ENCODE measurements around the gene CYB561D2. TPM values are rescaled to one million over a fixed set of nuclear protein-coding genes. Genes with fewer than 3 reads are reported as not detected.

Gene CYB561D2
- total and polyA plus RNA-seq, 10 of the 15 experiments (the other 5 are each of a cell fraction or from before 2014, with no cell fraction given) = 7.6 to 39.2 (median 18.8) TPM

DNA sequence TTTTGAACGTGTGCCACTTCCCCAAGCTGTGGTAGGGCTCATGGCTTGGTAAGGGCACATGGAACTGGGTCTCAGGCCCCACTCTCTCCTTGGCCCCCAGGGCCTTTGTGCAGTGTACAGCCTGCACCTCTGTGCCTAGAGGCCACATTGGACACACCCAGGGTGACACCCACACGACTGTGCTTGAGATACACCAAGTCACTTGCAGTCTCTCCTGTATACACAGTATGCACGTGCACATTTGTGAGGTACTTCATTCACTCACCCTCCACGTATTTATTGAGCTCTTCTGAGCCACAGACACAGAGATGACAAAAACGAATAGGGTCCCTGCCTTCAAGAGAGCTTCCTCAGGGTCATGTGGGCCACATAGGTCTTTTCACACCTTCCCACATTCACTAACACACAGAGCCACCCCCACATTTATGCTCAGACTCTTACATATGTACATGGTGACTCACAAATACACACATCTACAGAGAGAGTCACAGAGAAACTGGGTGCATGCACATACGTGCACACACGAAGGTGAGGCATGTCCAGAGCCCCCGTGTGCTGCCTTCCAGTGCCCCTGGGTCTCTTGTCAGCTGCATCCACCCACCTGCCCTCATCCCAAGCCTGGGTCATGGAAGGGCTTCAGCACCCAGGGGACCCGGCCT, 18.5 kb downstream of the CYB561D2 start:
- Histone ChIP-seq H3K79me2 (ENCODE audit: control insufficient read depth, insufficient read depth, low read length) (no peaks in the 10 kb centered on the region), H3K9me3 (replicated peaks; ENCODE audit: control insufficient read depth, insufficient read depth, low read length) (no peaks in the 10 kb centered on the region), H3K4me3 (no peak overlapping the region), H4K20me1 (ENCODE audit: control insufficient read depth, insufficient read depth) (no peaks in the 10 kb centered on the region), H3K27ac (ENCODE audit: control insufficient read depth, insufficient read depth) (no peak overlapping the region), H3K27me3 (replicated peaks in 1 of 2; ENCODE audit: control insufficient read depth in 2 of 2, insufficient read depth in 2 of 2, low read length in 1 of 2) (no peaks in the 10 kb centered on the region; a peak in 3 of 4 replicates), H3K4me1 (ENCODE audit: control insufficient read depth, insufficient read depth, low read length) (peaks cover 5% of the 10 kb centered on the region; the same call in 1 of the 2 replicates), H2AFZ (ENCODE audit: control insufficient read depth, low read depth, low read length) (no peak overlapping the region), H3K36me3 (ENCODE audit: control insufficient read depth in 2 of 2, insufficient read depth in 2 of 2, low read length in 1 of 2) (no peaks in the 10 kb centered on the region), H3K9ac (ENCODE audit: control insufficient read depth, insufficient read depth, low read length) (no peak overlapping the region), H3K4me2 (ENCODE audit: control insufficient read depth, insufficient read depth) (no peak overlapping the region)
- CTCF ChIA-PET = no interaction called here
- BruUV-seq (replicated peaks) = no TSS peak
- intact Hi-C loops (cut with micrococcal nuclease; ENCODE audit: unreplicated experiment) (no loop called here), in situ Hi-C loops (cut with MboI) (no loop called here)
- ATAC-seq = no peak
- DNase-seq (ENCODE audit: low read depth, low spot score) = no peak
- POLR2A ChIA-PET = interaction anchor here (0.6 kb wide), 1 partner anchor 16 kb away, joined by 4 read pairs; no protein-coding TSS in a partner anchor
- no peak for FAIRE-seq
- RAD21 ChIA-PET (ENCODE audit: unreplicated experiment) = no interaction called here
- 15% methylated on average over 9 of the region's 9 CpGs for WGBS (ENCODE audit: insufficient coverage, insufficient replicate concordance, low lambda C conversion rate, missing lambda C conversion rate)
- SMC1A ChIA-PET (ENCODE audit: uncharacterized antibody, unreplicated experiment) = no interaction called here
- TF ChIP-seq WRNIP1 (IDR thresholded peaks at IDR 0.05; ENCODE audit: borderline replicate concordance, low read depth, low read length) (no peak), RAD51 (IDR thresholded peaks at IDR 0.05) (no peak), NFYA (IDR thresholded peaks at IDR 0.05; ENCODE audit: borderline replicate concordance, low read depth, low read length) (no peak), SIX5 (IDR thresholded peaks at IDR 0.05; ENCODE audit: low read depth, low read length, severe bottlenecking) (no peak), BHLHE40 (IDR thresholded peaks at IDR 0.05; ENCODE audit: borderline replicate concordance in 1 of 2, low read depth in 2 of 2, low read length in 1 of 2) (peak in 1 of 2 experiments; percentile 27; a peak in 1 of 4 replicates)
- TF ChIP-seq, protein P1, sequence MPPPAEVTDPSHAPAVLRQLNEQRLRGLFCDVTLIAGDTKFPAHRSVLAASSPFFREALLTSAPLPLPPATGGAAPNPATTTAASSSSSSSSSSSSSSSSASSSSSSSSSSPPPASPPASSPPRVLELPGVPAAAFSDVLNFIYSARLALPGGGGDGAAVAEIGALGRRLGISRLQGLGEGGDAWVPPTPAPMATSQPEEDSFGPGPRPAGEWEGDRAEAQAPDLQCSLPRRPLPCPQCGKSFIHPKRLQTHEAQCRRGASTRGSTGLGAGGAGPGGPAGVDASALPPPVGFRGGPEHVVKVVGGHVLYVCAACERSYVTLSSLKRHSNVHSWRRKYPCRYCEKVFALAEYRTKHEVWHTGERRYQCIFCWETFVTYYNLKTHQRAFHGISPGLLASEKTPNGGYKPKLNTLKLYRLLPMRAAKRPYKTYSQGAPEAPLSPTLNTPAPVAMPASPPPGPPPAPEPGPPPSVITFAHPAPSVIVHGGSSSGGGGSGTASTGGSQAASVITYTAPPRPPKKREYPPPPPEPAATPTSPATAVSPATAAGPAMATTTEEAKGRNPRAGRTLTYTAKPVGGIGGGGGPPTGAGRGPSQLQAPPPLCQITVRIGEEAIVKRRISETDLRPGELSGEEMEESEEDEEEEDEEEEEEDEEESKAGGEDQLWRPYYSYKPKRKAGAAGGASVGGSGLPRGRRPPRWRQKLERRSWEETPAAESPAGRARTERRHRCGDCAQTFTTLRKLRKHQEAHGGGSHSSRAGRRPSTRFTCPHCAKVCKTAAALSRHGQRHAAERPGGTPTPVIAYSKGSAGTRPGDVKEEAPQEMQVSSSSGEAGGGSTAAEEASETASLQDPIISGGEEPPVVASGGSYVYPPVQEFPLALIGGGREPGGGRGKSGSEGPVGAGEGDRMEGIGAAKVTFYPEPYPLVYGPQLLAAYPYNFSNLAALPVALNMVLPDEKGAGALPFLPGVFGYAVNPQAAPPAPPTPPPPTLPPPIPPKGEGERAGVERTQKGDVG (CRISPR knock-in tag; IDR thresholded peaks at IDR 0.05) = no peak
- TF ChIP-seq, protein P2, sequence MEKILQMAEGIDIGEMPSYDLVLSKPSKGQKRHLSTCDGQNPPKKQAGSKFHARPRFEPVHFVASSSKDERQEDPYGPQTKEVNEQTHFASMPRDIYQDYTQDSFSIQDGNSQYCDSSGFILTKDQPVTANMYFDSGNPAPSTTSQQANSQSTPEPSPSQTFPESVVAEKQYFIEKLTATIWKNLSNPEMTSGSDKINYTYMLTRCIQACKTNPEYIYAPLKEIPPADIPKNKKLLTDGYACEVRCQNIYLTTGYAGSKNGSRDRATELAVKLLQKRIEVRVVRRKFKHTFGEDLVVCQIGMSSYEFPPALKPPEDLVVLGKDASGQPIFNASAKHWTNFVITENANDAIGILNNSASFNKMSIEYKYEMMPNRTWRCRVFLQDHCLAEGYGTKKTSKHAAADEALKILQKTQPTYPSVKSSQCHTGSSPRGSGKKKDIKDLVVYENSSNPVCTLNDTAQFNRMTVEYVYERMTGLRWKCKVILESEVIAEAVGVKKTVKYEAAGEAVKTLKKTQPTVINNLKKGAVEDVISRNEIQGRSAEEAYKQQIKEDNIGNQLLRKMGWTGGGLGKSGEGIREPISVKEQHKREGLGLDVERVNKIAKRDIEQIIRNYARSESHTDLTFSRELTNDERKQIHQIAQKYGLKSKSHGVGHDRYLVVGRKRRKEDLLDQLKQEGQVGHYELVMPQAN (conservative IDR thresholded peaks at IDR 0.05) = no peak
- TF ChIP-seq, protein P3, sequence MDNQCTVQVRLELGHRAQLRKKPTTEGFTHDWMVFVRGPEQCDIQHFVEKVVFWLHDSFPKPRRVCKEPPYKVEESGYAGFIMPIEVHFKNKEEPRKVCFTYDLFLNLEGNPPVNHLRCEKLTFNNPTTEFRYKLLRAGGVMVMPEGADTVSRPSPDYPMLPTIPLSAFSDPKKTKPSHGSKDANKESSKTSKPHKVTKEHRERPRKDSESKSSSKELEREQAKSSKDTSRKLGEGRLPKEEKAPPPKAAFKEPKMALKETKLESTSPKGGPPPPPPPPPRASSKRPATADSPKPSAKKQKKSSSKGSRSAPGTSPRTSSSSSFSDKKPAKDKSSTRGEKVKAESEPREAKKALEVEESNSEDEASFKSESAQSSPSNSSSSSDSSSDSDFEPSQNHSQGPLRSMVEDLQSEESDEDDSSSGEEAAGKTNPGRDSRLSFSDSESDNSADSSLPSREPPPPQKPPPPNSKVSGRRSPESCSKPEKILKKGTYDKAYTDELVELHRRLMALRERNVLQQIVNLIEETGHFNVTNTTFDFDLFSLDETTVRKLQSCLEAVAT (IDR thresholded peaks at IDR 0.05) = no peak

Data from GM12878 (cell line).